ENCODE data around the gene ITSN1.

DNA sequence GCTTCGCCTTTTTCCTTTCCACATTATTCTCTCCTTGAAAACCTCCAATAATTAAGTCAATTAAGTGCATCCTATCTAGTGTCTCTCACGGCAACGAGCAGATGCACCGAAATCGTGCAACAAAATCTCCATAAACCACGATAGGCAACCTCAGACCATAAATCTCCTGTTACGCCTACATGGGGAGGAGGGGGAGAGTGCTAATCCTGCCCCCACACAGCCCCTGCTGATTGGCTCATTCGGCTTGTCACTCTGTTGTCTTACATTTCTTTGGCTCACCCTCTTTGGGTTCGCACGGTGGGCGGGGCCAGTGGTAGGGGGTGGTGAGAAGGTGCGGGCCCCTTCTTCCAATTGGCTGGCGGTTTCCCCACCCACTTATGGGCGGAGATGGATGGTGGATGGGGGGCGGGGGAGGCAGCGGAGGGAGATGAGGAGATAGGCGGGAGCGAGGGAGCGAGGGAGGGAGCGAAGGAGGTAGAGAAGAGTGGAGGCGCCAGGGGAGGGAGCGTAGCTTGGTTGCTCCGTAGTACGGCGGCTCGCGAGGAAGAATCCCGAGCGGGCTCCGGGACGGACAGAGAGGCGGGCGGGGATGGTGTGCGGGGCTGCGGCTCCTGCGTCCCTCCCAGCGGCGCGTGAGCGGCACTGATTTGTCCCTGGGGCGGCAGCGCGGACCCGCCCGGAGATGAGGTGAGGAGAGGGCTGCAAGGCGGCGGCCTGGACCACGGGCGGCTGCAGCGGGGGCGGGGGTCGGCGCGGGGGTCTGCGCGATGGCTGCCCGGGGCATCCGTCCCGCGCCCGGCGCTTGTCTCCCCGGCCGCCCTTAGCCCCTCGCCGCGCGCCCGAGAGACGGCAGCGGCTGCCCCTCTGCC lies at the start of gene ITSN1:
- TF ChIP-seq, protein P1, sequence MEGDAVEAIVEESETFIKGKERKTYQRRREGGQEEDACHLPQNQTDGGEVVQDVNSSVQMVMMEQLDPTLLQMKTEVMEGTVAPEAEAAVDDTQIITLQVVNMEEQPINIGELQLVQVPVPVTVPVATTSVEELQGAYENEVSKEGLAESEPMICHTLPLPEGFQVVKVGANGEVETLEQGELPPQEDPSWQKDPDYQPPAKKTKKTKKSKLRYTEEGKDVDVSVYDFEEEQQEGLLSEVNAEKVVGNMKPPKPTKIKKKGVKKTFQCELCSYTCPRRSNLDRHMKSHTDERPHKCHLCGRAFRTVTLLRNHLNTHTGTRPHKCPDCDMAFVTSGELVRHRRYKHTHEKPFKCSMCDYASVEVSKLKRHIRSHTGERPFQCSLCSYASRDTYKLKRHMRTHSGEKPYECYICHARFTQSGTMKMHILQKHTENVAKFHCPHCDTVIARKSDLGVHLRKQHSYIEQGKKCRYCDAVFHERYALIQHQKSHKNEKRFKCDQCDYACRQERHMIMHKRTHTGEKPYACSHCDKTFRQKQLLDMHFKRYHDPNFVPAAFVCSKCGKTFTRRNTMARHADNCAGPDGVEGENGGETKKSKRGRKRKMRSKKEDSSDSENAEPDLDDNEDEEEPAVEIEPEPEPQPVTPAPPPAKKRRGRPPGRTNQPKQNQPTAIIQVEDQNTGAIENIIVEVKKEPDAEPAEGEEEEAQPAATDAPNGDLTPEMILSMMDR (IDR thresholded peaks at IDR 0.05): no peak
- TF ChIP-seq ZFX (IDR thresholded peaks at IDR 0.05; ENCODE audit: borderline replicate concordance): no peak
